NCI-H1048 (cell line): ENCODE results near the gene TMEM11.

Experiments
- DNase-seq: peaks from one replicate; lab custom pipeline; 2025; lab: John Stamatoyannopoulos, UW

Gene TMEM11, protein sequence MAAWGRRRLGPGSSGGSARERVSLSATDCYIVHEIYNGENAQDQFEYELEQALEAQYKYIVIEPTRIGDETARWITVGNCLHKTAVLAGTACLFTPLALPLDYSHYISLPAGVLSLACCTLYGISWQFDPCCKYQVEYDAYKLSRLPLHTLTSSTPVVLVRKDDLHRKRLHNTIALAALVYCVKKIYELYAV

GRCh38 chr17:21214015-21214776, at the start of gene TMEM11:
Gene TMEM11, minus strand, starts transcription at chr17:21214161. Its CDS starts 9 bp downstream, at chr17:21214152.
- peak; percentile 87 for DNase-seq

- DNase-seq: no peak
Observed at GRCh38 chr17:21263376-21263775, 49.4 kb upstream of the TMEM11 start.

DNA sequence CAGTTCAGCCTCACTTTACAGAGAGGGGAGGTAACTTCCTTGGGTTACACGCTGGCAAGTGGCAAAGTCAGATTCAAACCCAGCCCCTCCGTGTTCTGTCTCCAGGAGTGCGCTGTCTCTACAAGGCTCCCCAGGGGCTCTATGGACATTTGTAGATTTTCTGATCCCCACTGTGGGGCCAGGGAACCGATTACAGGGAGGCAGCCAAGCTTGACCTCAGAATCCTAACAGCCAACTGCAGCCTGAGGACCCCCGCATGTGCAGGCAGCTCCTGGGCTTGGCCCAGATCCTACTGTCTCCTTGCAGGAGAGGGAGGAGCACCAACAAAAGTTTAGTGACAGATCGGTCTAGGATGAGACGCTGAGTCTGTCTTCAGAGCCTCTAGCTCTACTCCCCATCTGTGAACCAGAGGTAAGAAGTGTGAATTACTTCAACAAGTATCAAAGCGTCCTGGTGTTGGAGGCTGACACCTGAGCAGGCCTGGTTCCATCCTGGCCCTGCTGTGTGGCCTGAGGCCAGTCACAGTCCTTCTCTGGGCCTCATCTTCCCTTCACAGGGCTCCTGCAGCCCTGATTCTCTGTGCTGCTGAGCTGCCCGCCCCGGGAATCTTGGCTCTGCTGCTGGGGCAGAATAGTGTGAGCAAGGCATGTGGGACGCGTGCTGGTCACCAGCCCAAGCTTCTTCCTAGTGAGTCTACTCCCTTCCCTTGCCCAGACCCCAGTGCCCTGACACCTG, 48.5 kb upstream of the TMEM11 start:
- DNase-seq: no peak

- DNase-seq: no peak
Observed at GRCh38 chr17:21258593-21258992, 44.6 kb upstream of the TMEM11 start.

DNA sequence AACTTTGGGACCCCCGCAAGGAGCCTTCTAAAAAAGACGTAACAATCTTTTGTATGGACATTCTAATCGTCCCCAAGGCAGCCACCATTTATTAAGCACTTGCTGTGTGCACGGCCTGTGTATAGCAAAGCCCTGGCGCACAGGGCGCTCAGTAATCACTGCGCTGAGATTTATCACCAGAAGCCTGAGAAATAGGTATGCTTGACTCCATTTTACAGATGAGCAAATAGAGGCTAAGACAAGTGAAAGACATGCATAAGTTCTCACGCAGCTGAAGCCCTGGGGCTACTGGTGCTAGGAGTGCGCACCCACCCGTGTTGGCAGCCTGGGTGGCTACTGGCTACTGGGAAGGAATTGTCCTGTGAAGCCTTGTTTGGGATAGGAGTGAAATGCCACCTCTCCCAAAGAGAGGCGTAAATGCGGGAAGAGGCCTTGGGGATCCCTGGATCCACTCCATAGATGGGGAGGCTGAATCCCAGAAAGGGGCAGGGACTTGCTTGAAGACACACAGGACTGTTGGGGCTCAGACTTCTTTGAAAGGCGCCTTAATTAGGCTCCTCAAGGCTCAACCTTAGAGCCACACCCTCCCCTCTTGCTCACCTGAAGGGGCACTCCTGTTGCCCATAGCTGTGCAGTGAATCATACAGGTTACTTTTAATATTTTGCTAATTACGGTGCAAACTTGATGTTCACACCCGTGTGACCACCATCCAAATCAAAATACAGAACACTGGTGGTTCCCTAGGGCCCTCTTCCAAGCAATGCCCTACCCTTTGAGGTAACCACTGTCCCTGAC, 39.9 kb upstream of the TMEM11 start:
- no peak for DNase-seq

DNA sequence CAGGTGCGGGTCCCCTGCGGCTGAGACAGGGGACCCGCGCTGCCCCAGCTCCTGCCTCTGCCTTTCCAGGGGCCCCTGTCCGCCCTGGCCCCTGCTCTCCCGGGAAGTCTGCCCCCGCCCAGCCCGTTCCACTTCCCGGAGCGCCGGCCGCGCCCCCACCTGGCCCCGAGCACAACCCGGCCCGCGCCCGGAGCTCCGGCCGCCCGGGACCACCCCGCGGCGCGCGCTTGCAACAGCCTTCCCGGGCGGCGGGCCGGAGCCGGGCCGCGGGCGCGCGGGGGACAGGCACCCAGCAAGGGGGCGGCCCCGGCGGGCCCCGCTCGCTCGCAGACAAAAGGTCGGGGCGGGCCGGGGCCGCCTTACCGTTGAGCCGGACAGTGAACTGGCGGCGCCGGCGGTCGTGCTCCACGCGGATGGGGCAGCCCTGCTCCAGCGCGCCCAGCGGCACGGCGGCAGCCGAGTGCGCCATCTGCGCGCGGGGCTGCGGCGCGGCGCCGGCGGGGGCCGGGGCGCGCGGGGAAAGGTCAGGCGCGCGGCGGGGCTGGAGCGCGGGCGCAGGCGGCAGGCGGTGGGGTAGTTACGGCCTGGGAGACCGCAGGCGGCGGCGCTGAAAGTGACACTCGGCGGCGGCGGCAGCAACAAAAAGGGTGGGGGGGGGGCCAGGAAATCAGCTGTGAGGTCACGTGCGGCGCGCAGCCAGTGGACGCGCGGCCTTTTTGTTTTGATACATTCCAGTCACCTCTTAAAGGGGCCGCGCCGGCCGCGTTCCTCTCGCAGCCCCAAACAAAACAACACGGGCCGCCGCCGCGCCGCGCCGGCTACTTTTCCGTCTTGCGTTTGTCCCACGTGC, 39.1 kb upstream of the TMEM11 start, which contains the start of gene NATD1:
Gene NATD1, minus strand, starts transcription at position 615 of the 850 bp plus-strand sequence. Its CDS starts 146 bp downstream, at position 469.
- peak; percentile 63 for DNase-seq

- DNase-seq: no peak
Observed at GRCh38 chr17:21252289-21252795, 38.4 kb upstream of the TMEM11 start.

GRCh38 chr17:21251337-21252010, 37.5 kb upstream of the TMEM11 start:
- no peak for DNase-seq

GRCh38 chr17:21250854-21251253, 36.9 kb upstream of the TMEM11 start:
- no peak for DNase-seq

GRCh38 chr17:21249920-21250703, 36.2 kb upstream of the TMEM11 start:
- DNase-seq: no peak

GRCh38 chr17:21249086-21249795, 35.3 kb upstream of the TMEM11 start:
- DNase-seq: no peak

DNA sequence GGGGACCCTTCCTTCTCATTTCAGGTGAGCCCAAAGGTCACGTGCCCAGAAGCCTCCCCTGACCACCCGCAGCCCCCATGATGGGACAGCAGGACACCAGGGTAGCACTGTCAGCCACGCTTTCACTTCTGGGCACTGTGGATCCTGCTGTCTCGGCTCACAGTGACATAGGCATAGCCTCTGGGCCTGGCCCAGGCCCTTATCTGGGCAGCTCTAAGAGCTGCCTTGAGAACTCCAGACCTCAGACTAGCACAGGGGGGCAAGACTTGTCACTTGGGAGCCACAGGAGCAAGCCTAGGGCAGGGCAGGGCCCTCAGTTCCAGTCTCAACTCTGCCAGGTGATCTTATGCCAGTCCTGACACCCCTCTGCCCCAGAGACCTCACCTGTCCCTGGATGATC, 34.5 kb upstream of the TMEM11 start:
- DNase-seq: no peak

- DNase-seq: no peak
Observed at GRCh38 chr17:21247552-21248258, 33.7 kb upstream of the TMEM11 start.

GRCh38 chr17:21246698-21247097, 32.7 kb upstream of the TMEM11 start:
- no peak for DNase-seq

GRCh38 chr17:21245639-21246084, 31.7 kb upstream of the TMEM11 start:
- no peak for DNase-seq

DNA sequence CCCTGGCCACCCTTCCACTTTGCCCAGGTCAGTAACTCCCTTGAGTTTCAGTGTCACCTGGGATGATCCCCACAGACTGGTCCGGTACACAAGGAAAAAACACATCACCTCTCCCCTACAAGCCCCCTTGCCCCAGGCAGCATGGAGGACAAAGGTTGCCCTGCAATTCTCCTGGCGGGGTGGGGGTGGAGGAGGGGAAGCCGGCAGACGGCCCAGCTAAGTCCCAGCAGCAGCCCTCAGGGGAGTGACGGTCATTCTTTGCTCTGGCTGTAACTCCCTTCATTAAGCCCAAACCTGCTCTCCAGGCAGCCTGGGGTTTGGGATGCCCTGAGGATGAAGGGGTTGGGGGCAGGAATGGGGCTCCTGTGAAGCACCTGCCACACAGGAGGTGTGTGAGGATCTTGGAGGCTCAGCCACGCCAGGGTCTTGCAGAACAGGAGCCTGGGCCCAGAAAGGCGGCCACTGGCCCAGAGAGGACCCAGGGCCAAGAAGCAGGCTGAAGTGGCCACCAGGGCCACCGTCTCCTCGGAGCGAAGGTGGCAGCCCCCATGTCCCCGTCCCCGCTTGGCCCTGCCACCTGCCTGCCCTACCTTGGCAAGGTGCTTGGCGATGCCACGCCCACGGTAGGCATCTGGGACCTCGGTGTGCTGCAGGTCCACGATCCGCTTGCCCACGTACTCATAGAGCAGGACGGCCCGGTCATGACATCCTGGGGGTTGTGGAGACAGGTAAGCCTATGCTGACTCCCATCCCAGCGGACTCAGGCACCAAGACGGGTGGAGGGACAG, 29.7 kb upstream of the TMEM11 start:
- no peak for DNase-seq
